Measurements from ENCODE around the gene SNCA. TPM values are rescaled to one million over a fixed set of nuclear protein-coding genes. Genes with fewer than 3 reads are reported as not detected.

The SNCA gene
- total RNA-seq, 6 experiments from 2014 or later = 0.43 to 5.1 (median 1.0) TPM

- peak; percentile 41 to 60 (median 54) for ATAC-seq
- intact Hi-C loops (cut with DNase I) = no loop called here
- peaks cover 0 to 19% of the 10 kb centered on the region in 2 donors for H3K27me3 ChIP-seq
- H3K9me3 ChIP-seq = no peaks in the 10 kb centered on the region
- no peaks in the 10 kb centered on the region for H3K36me3 ChIP-seq
- 1% methylated on average over 18 of the region's 30 CpGs for WGBS (ENCODE audit: insufficient coverage, low coverage, low lambda C conversion rate, missing lambda C conversion rate)
- H3K4me3 ChIP-seq = peak overlapping the region; percentile 38 to 50 (median 39)
- DNase-seq = peak in 1 of 3 donors; percentile 26
- peaks cover 0 to 12% (median 0%) of the 10 kb centered on the region in 4 donors for H3K4me1 ChIP-seq
- H3K27ac ChIP-seq = no peak overlapping the region
- TF ChIP-seq CTCF (IDR thresholded peaks at IDR 0.05) = no peak
These were observed 528 bp upstream of the SNCA start for GRCh38 chr4:89837385-89837992.

GRCh38 chr4:89836031-89836745 is 773 bp downstream of the SNCA start:
- Histone ChIP-seq H3K4me1 (peaks cover 0 to 12% (median 0%) of the 10 kb centered on the region in 4 donors), H3K27me3 (peaks cover 0 to 19% of the 10 kb centered on the region in 2 donors), H3K4me3 (peak overlapping the region; percentile 38 to 50 (median 39)), H3K27ac (no peak overlapping the region), H3K36me3 (no peaks in the 10 kb centered on the region), H3K9me3 (no peaks in the 10 kb centered on the region)
- ATAC-seq (peak in 1 of 4 donors; percentile 43), DNase-seq (peak in 1 of 3 donors; percentile 34)
- intact Hi-C loops (cut with DNase I) = no loop called here
- WGBS (ENCODE audit: insufficient coverage, low coverage, low lambda C conversion rate, missing lambda C conversion rate) = 2% methylated on average over 27 of the region's 33 CpGs
- TF ChIP-seq POLR2A (IDR thresholded peaks at IDR 0.05) (no peak), CTCF (IDR thresholded peaks at IDR 0.05) (no peak)

GRCh38 chr4:89835413-89835812 is 1.5 kb downstream of the SNCA start:
- Histone ChIP-seq H3K27ac (no peak overlapping the region), H3K27me3 (peaks cover 0 to 19% of the 10 kb centered on the region in 2 donors), H3K4me3 (no peak overlapping the region), H3K36me3 (no peaks in the 10 kb centered on the region), H3K9me3 (no peaks in the 10 kb centered on the region), H3K4me1 (peaks cover 0 to 12% (median 0%) of the 10 kb centered on the region in 4 donors)
- intact Hi-C loops (cut with DNase I) = no loop called here
- ATAC-seq (no peak), DNase-seq (no peak)
- WGBS (ENCODE audit: insufficient coverage, low coverage, low lambda C conversion rate, missing lambda C conversion rate) = 43% methylated on average over 1 of the region's 1 CpG
- TF ChIP-seq CTCF (IDR thresholded peaks at IDR 0.05) (no peak), POLR2A (IDR thresholded peaks at IDR 0.05) (no peak)

DNA sequence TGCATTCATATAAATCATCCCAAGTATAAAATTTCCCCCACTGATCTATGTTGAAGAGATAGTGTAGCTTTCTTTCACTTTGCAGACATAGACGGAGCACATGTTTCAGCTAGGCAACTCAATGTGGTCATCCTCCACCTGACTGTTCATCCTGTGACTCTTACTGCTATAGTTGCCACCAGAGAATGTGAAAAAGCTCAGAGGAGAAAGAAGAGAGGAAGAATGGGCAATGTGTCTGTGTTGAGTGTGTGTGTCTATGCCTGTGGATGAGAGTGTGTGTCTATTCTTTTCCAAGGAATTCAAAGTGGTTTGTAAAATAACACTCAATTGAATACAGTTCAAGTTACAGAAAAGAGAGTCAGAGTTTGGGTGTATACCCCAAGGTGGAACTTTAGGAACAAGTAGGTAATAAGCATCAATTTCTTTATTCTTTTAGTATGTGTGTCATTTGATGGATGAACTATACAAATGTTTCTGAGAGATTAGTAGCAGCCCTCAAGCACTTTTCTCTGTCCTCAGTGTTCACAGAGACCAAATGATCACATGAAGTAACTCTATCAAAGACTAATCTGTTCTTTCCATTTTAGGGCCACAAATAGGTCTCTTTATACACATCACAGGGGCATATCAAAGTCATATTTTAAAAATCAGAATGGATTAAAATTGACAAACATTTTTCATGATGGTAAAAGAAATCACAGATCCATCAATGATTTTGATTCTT is 2.3 kb downstream of the SNCA start:
- DNase-seq = no peak
- Histone ChIP-seq H3K27me3 (peaks cover 0 to 12% of the 10 kb centered on the region in 2 donors), H3K9me3 (no peaks in the 10 kb centered on the region), H3K36me3 (no peaks in the 10 kb centered on the region), H3K4me1 (peaks cover 0 to 12% (median 0%) of the 10 kb centered on the region in 4 donors), H3K4me3 (no peak overlapping the region), H3K27ac (no peak overlapping the region)
- TF ChIP-seq CTCF (IDR thresholded peaks at IDR 0.05) (no peak), POLR2A (IDR thresholded peaks at IDR 0.05) (no peak)
- no peak for ATAC-seq
- WGBS (ENCODE audit: insufficient coverage, low coverage, low lambda C conversion rate, missing lambda C conversion rate) = 56% methylated on average over 1 of the region's 1 CpG
- intact Hi-C loops (cut with DNase I) = no loop called here
